ENCODE measurements around the gene ACTR3. TPM values are rescaled to one million over a fixed set of nuclear protein-coding genes. Genes with fewer than 3 reads are reported as not detected.
A peak's percentile ranks its signal among the peaks of the same experiment; 100 is the strongest.

ACTR3 gene
- total RNA-seq, 2 experiments from 2014 or later = 599 to 604 TPM

- H3K4me1 Mint-ChIP-seq (ENCODE audit: low read depth) = peaks cover 68% of the 10 kb centered on the region
- DNase-seq = no peak
- peaks cover 75% of the 10 kb centered on the region for H3K36me3 Mint-ChIP-seq (ENCODE audit: low read depth)
- POLR2A ChIA-PET = interaction anchor here (1.1 to 1.5 kb wide), 3 partner anchors 17 to 138 kb away, joined by 3 to 8 read pairs (median 3); partner anchors contain the start of gene SLC35F5
- H3K4me3 Mint-ChIP-seq = peak overlapping the region; percentile 94
- H3K27ac Mint-ChIP-seq = peak overlapping the region; percentile 58
- no peaks in the 10 kb centered on the region for H3K27me3 Mint-ChIP-seq (ENCODE audit: low read depth)
- no peak for ATAC-seq
- CTCF ChIA-PET = interaction anchor here (0.7 to 3.7 kb wide), 6 partner anchors 8 to 194 kb away, joined by 3 to 11 read pairs (median 4); no protein-coding TSS in a partner anchor
- H3K9me3 Mint-ChIP-seq (ENCODE audit: insufficient read depth) = no peaks in the 10 kb centered on the region
Measured at GRCh38 chr2:113894156-113894743, 4.4 kb downstream of the ACTR3 start.

GRCh38 chr2:113895301-113895700, 5.4 kb downstream of the ACTR3 start:
- Mint-ChIP-seq H3K4me3 (peak overlapping the region; percentile 94), H3K27me3 (ENCODE audit: low read depth) (no peaks in the 10 kb centered on the region), H3K27ac (peak overlapping the region; percentile 44), H3K4me1 (ENCODE audit: low read depth) (peaks cover 79% of the 10 kb centered on the region), H3K36me3 (ENCODE audit: low read depth) (peaks cover 79% of the 10 kb centered on the region), H3K9me3 (ENCODE audit: insufficient read depth) (no peaks in the 10 kb centered on the region)
- POLR2A ChIA-PET = interaction anchor here (1.5 kb wide), 1 partner anchor 18 kb away, joined by 3 read pairs; no protein-coding TSS in a partner anchor
- CTCF ChIA-PET = interaction anchor here (1.4 to 3.7 kb wide), 3 partner anchors 9 to 14 kb away, joined by 4 to 11 read pairs (median 4); no protein-coding TSS in a partner anchor
- no peak for ATAC-seq
- no peak for DNase-seq

- CTCF ChIA-PET = interaction anchor here (0.8 to 3.7 kb wide), 7 partner anchors 9 to 204 kb away, joined by 3 to 11 read pairs (median 3); no protein-coding TSS in a partner anchor
- POLR2A ChIA-PET = interaction anchor here (1.3 kb wide), 1 partner anchor 36 kb away, joined by 3 read pairs; no protein-coding TSS in a partner anchor
- Mint-ChIP-seq H3K4me1 (ENCODE audit: low read depth) (peaks cover 86% of the 10 kb centered on the region), H3K4me3 (peak overlapping the region; percentile 94), H3K9me3 (ENCODE audit: insufficient read depth) (no peaks in the 10 kb centered on the region), H3K27me3 (ENCODE audit: low read depth) (no peaks in the 10 kb centered on the region), H3K36me3 (ENCODE audit: low read depth) (peaks cover 81% of the 10 kb centered on the region), H3K27ac (peak overlapping the region; percentile 68)
- DNase-seq (no peak), ATAC-seq (no peak)
Measured at GRCh38 chr2:113895819-113896563, 6.1 kb downstream of the ACTR3 start.

- Mint-ChIP-seq H3K9me3 (ENCODE audit: insufficient read depth) (no peaks in the 10 kb centered on the region), H3K27me3 (ENCODE audit: low read depth) (no peaks in the 10 kb centered on the region), H3K4me1 (ENCODE audit: low read depth) (peaks cover 89% of the 10 kb centered on the region), H3K36me3 (ENCODE audit: low read depth) (peaks cover 78% of the 10 kb centered on the region), H3K27ac (peak overlapping the region; percentile 16), H3K4me3 (peak overlapping the region; percentile 94)
- ATAC-seq (no peak), DNase-seq (no peak)
- ChIA-PET CTCF (interaction anchor here (0.8 to 3.7 kb wide), 6 partner anchors 10 to 205 kb away, joined by 3 to 11 read pairs (median 3); no protein-coding TSS in a partner anchor), POLR2A (interaction anchor here (1.0 to 1.3 kb wide), 3 partner anchors 35 to 140 kb away, joined by 3 to 5 read pairs (median 4); partner anchors contain the start of gene SLC35F5)
Measured at GRCh38 chr2:113896791-113897190, 6.9 kb downstream of the ACTR3 start.

GRCh38 chr2:113898081-113898480, 8.2 kb downstream of the ACTR3 start:
- ATAC-seq (no peak), DNase-seq (no peak)
- peaks cover 88% of the 10 kb centered on the region for H3K4me1 Mint-ChIP-seq (ENCODE audit: low read depth)
- CTCF ChIA-PET = interaction anchor here (1.2 to 3.7 kb wide), 3 partner anchors 9 to 108 kb away, joined by 3 to 11 read pairs (median 8); no protein-coding TSS in a partner anchor
- H3K9me3 Mint-ChIP-seq (ENCODE audit: insufficient read depth) = no peaks in the 10 kb centered on the region
- H3K27me3 Mint-ChIP-seq (ENCODE audit: low read depth) = no peaks in the 10 kb centered on the region
- POLR2A ChIA-PET = interaction anchor here (1.3 kb wide), 1 partner anchor 141 kb away, joined by 5 read pairs; the partner anchor contains the start of gene SLC35F5
- H3K4me3 Mint-ChIP-seq = peak overlapping the region; percentile 47
- no peak overlapping the region for H3K27ac Mint-ChIP-seq
- peaks cover 72% of the 10 kb centered on the region for H3K36me3 Mint-ChIP-seq (ENCODE audit: low read depth)

- CTCF ChIA-PET = interaction anchor here (2.6 kb wide), 1 partner anchor 11 kb away, joined by 8 read pairs; no protein-coding TSS in a partner anchor
Measured at GRCh38 chr2:113899166-113899565, 9.3 kb downstream of the ACTR3 start.

GRCh38 chr2:113901943-113902342, 12.1 kb downstream of the ACTR3 start:
- peaks cover 67% of the 10 kb centered on the region for H3K36me3 Mint-ChIP-seq (ENCODE audit: low read depth)
- ChIA-PET POLR2A (no interaction called here), CTCF (interaction anchor here (1.2 to 1.5 kb wide), 4 partner anchors 8 to 21 kb away, joined by 3 to 6 read pairs (median 4); no protein-coding TSS in a partner anchor)
- H3K27me3 Mint-ChIP-seq (ENCODE audit: low read depth) = no peaks in the 10 kb centered on the region
- DNase-seq = no peak
- H3K27ac Mint-ChIP-seq = peak overlapping the region; percentile 5
- peaks cover 6% of the 10 kb centered on the region for H3K9me3 Mint-ChIP-seq (ENCODE audit: insufficient read depth)
- no peak overlapping the region for H3K4me3 Mint-ChIP-seq
- ATAC-seq = no peak
- peaks cover 83% of the 10 kb centered on the region for H3K4me1 Mint-ChIP-seq (ENCODE audit: low read depth)

More at GRCh38 chr2:113899166-113899565, 9.3 kb downstream of the ACTR3 start:
- POLR2A ChIA-PET = interaction anchor here (0.8 kb wide), 1 partner anchor 8 kb away, joined by 3 read pairs; no protein-coding TSS in a partner anchor
- Mint-ChIP-seq H3K4me1 (ENCODE audit: low read depth) (peaks cover 88% of the 10 kb centered on the region), H3K27me3 (ENCODE audit: low read depth) (no peaks in the 10 kb centered on the region), H3K27ac (no peak overlapping the region), H3K36me3 (ENCODE audit: low read depth) (peaks cover 67% of the 10 kb centered on the region), H3K9me3 (ENCODE audit: insufficient read depth) (no peaks in the 10 kb centered on the region), H3K4me3 (no peak overlapping the region)
- DNase-seq (no peak), ATAC-seq (no peak)

GRCh38 chr2:113905886-113906285, 16.0 kb downstream of the ACTR3 start:
- peaks cover 79% of the 10 kb centered on the region for H3K4me1 Mint-ChIP-seq (ENCODE audit: low read depth)
- peaks cover 59% of the 10 kb centered on the region for H3K36me3 Mint-ChIP-seq (ENCODE audit: low read depth)
- H3K27me3 Mint-ChIP-seq (ENCODE audit: low read depth) = no peaks in the 10 kb centered on the region
- DNase-seq (no peak), ATAC-seq (no peak)
- H3K4me3 Mint-ChIP-seq = no peak overlapping the region
- no peak overlapping the region for H3K27ac Mint-ChIP-seq
- peaks cover 6% of the 10 kb centered on the region for H3K9me3 Mint-ChIP-seq (ENCODE audit: insufficient read depth)
- CTCF ChIA-PET = interaction anchor here (1.0 to 1.9 kb wide), 2 partner anchors 10 to 59 kb away, joined by 3 to 11 read pairs; no protein-coding TSS in a partner anchor
- POLR2A ChIA-PET = no interaction called here

- ChIA-PET POLR2A (interaction anchor here (0.7 to 1.0 kb wide), 2 partner anchors 16 to 150 kb away, joined by 3 to 5 read pairs; partner anchors contain the start of genes ACTR3 and SLC35F5), CTCF (interaction anchor here (1.0 to 1.9 kb wide), 5 partner anchors 10 to 206 kb away, joined by 3 to 11 read pairs (median 4); no protein-coding TSS in a partner anchor)
- no peak for DNase-seq
- Mint-ChIP-seq H3K27me3 (ENCODE audit: low read depth) (no peaks in the 10 kb centered on the region), H3K36me3 (ENCODE audit: low read depth) (peaks cover 60% of the 10 kb centered on the region), H3K9me3 (ENCODE audit: insufficient read depth) (peaks cover 6% of the 10 kb centered on the region), H3K4me3 (no peak overlapping the region), H3K4me1 (ENCODE audit: low read depth) (peaks cover 77% of the 10 kb centered on the region), H3K27ac (no peak overlapping the region)
- no peak for ATAC-seq
Measured at GRCh38 chr2:113906647-113907046, 16.8 kb downstream of the ACTR3 start.

- ChIA-PET POLR2A (interaction anchor here (0.7 to 1.0 kb wide), 2 partner anchors 17 to 151 kb away, joined by 3 to 5 read pairs; partner anchors contain the start of genes ACTR3 and SLC35F5), CTCF (interaction anchor here (1.0 to 1.9 kb wide), 4 partner anchors 11 to 207 kb away, joined by 3 to 11 read pairs (median 4); no protein-coding TSS in a partner anchor)
- peaks cover 71% of the 10 kb centered on the region for H3K4me1 Mint-ChIP-seq (ENCODE audit: low read depth)
- ATAC-seq (no peak), DNase-seq (no peak)
- peaks cover 58% of the 10 kb centered on the region for H3K36me3 Mint-ChIP-seq (ENCODE audit: low read depth)
- peaks cover 6% of the 10 kb centered on the region for H3K9me3 Mint-ChIP-seq (ENCODE audit: insufficient read depth)
- no peaks in the 10 kb centered on the region for H3K27me3 Mint-ChIP-seq (ENCODE audit: low read depth)
- no peak overlapping the region for H3K4me3 Mint-ChIP-seq
- H3K27ac Mint-ChIP-seq = no peak overlapping the region
Measured at GRCh38 chr2:113907297-113907696, 17.4 kb downstream of the ACTR3 start.

- peaks cover 6% of the 10 kb centered on the region for H3K9me3 Mint-ChIP-seq (ENCODE audit: insufficient read depth)
- CTCF ChIA-PET = interaction anchor here (0.9 to 2.3 kb wide), 2 partner anchors 11 to 28 kb away, joined by 3 to 8 read pairs; no protein-coding TSS in a partner anchor
- H3K36me3 Mint-ChIP-seq (ENCODE audit: low read depth) = peaks cover 61% of the 10 kb centered on the region
- POLR2A ChIA-PET = no interaction called here
- H3K4me3 Mint-ChIP-seq = no peak overlapping the region
- H3K27me3 Mint-ChIP-seq (ENCODE audit: low read depth) = no peaks in the 10 kb centered on the region
- peak overlapping the region; percentile 18 for H3K27ac Mint-ChIP-seq
- peak; percentile 76 for ATAC-seq
- DNase-seq = peak; percentile 40
- peaks cover 63% of the 10 kb centered on the region for H3K4me1 Mint-ChIP-seq (ENCODE audit: low read depth)
Measured at GRCh38 chr2:113910110-113910717, 20.3 kb downstream of the ACTR3 start.

Data from activated CD8-positive, alpha-beta T cell treated with anti-CD3 and anti-CD28 coated beads, Interleukin-2, amount 10 ng/mL, durations not matched to agents 7 days and 5 days (primary cell).